WERI-Rb-1 (cell line): ENCODE measurements around the gene LSAMP.

Experiments
- DNase-seq: peaks from one replicate; pipeline ENCODE4 v3.0.0-alpha.2; 2020
- H3K27ac ChIP-seq: fragments of 250-450 bp; sonication (Bioruptor Pico); 2 replicates; pipeline ENCODE4 v1.5.1; 2020; ENCODE audit warnings: mild to moderate bottlenecking, moderate library complexity
- H3K27me3 ChIP-seq: fragments of 250-450 bp; sonication (Bioruptor Pico); 2 replicates; pipeline ENCODE4 v1.5.1; 2021; ENCODE audit warnings: mild to moderate bottlenecking, low read depth, moderate library complexity; ENCODE audit not compliant: insufficient read depth, severe bottlenecking
- H3K36me3 ChIP-seq: fragments of 250-450 bp; sonication (Bioruptor Pico); 2 replicates; pipeline ENCODE4 v1.5.1; 2020; ENCODE audit warnings: mild to moderate bottlenecking, moderate library complexity
- H3K4me3 ChIP-seq: 2 replicates; pipeline ENCODE4 v1.5.1; 2011; ENCODE audit warnings: low read depth, mild to moderate bottlenecking, control low read depth, low read length
- H3K9me3 ChIP-seq: fragments of 250-450 bp; sonication (Bioruptor Pico); 2 replicates; pipeline ENCODE4 v1.5.1; 2021; ENCODE audit warnings: mild to moderate bottlenecking, moderate library complexity; ENCODE audit not compliant: severe bottlenecking
- TF ChIP-seq, protein P1 (sequence below): IDR thresholded peaks from 2 replicates; pipeline ENCODE4 v1.5.1; 2011; ENCODE audit warnings: low read depth, mild to moderate bottlenecking, control low read depth, inconsistent platforms, low read length

LSAMP gene

GRCh38 chr3:116165641-116166040 lies 279.6 kb downstream of the LSAMP start:
- Histone ChIP-seq H3K4me3 (no peak overlapping the region), H3K36me3 (no peaks in the 10 kb centered on the region), H3K9me3 (no peaks in the 10 kb centered on the region), H3K27me3 (no peaks in the 10 kb centered on the region), H3K27ac (no peak overlapping the region)
- TF ChIP-seq, protein P1, sequence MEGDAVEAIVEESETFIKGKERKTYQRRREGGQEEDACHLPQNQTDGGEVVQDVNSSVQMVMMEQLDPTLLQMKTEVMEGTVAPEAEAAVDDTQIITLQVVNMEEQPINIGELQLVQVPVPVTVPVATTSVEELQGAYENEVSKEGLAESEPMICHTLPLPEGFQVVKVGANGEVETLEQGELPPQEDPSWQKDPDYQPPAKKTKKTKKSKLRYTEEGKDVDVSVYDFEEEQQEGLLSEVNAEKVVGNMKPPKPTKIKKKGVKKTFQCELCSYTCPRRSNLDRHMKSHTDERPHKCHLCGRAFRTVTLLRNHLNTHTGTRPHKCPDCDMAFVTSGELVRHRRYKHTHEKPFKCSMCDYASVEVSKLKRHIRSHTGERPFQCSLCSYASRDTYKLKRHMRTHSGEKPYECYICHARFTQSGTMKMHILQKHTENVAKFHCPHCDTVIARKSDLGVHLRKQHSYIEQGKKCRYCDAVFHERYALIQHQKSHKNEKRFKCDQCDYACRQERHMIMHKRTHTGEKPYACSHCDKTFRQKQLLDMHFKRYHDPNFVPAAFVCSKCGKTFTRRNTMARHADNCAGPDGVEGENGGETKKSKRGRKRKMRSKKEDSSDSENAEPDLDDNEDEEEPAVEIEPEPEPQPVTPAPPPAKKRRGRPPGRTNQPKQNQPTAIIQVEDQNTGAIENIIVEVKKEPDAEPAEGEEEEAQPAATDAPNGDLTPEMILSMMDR: no peak
- DNase-seq: no peak

GRCh38 chr3:116165135-116165534 lies 280.2 kb downstream of the LSAMP start:
- DNase-seq: no peak
- Histone ChIP-seq H3K27ac (no peak overlapping the region), H3K27me3 (no peaks in the 10 kb centered on the region), H3K9me3 (no peaks in the 10 kb centered on the region), H3K4me3 (no peak overlapping the region), H3K36me3 (no peaks in the 10 kb centered on the region)
- TF ChIP-seq, protein P1: no peak

DNA sequence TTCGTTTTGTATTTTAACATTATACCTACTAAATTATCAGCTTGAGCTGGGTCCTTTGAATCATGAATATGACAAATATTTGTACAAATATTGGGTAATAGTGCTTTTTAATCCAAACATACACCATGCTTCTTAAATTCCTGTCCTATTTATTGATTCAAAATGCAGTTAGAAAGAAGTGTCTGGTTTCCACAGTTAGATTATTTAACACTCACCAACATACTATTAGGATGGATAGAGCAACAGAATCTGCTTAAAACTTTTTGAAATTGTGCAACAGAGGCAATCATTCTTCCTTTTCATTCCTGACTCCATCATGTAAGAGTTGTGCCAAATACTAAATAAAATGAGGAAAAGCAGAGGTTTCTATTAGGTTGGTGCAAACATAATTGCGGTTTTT lies 281.2 kb downstream of the LSAMP start:
- Histone ChIP-seq H3K4me3 (no peak overlapping the region), H3K27ac (no peak overlapping the region), H3K36me3 (no peaks in the 10 kb centered on the region), H3K9me3 (no peaks in the 10 kb centered on the region), H3K27me3 (no peaks in the 10 kb centered on the region)
- DNase-seq: no peak
- TF ChIP-seq, protein P1: no peak

GRCh38 chr3:116161575-116162525 lies 283.4 kb downstream of the LSAMP start:
- TF ChIP-seq, protein P1: no peak
- no peak overlapping the region for H3K27ac ChIP-seq
- DNase-seq: no peak
- H3K36me3 ChIP-seq: no peaks in the 10 kb centered on the region
- no peaks in the 10 kb centered on the region for H3K27me3 ChIP-seq
- H3K9me3 ChIP-seq: no peaks in the 10 kb centered on the region
- H3K4me3 ChIP-seq: no peak overlapping the region

DNA sequence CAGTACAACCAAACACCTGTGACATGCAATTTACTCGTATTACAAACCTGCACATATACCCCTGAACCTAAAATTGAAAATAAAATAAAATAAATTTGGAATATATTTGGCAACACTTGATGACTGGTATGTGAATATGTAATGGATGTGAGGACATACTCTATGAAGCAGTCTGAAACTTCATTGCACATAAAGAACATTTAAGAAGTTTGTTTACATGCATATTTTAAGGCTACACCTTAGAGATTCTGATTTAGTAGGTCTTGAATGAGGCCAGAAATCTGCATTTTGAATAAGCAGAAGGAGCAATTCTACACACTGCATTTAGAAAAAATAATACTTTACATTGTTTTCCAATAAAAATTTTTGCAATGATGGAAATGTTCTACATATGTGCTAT lies 284.7 kb downstream of the LSAMP start:
- TF ChIP-seq, protein P1: no peak
- H3K9me3 ChIP-seq: no peaks in the 10 kb centered on the region
- no peak for DNase-seq
- no peak overlapping the region for H3K4me3 ChIP-seq
- H3K36me3 ChIP-seq: no peaks in the 10 kb centered on the region
- H3K27ac ChIP-seq: no peak overlapping the region
- no peaks in the 10 kb centered on the region for H3K27me3 ChIP-seq
